Activated CD8-positive, alpha-beta T cell treated with anti-CD3 and anti-CD28 coated beads, Interleukin-2, amount 10 ng/mL, durations not matched to agents 7 days and 5 days (primary cell): ENCODE data around the gene ZSCAN4. TPM values are rescaled to one million over a fixed set of nuclear protein-coding genes. Genes with fewer than 3 reads are reported as not detected.

Experiments
- ATAC-seq: fragments of 150-1000 bp; cut with Tn5 transposase; one replicate; pipeline ENCODE4 v1.10.0; 2021; ENCODE audit warnings: moderate library complexity
- CTCF ChIA-PET: fragments of 350-600 bp; sonication (Branson Sonifier 250); formaldehyde crosslinking; loops from one replicate; lab custom pipeline; 2021; ENCODE audit warnings: antibody characterized with exemption; lab: Charles Lee
- POLR2A ChIA-PET: fragments of 350-600 bp; sonication (Branson Sonifier 250); formaldehyde crosslinking; loops from one replicate; lab custom pipeline; 2021; ENCODE audit warnings: antibody characterized with exemption; lab: Charles Lee
- DNase-seq: peaks from one replicate; pipeline ENCODE4 v3.0.0-alpha.2; 2020
- H3K27ac Mint-ChIP-seq: one replicate; pipeline ENCODE4 v1.8.0; 2021; ENCODE audit warnings: mild to moderate bottlenecking, mixed read lengths
- H3K27me3 Mint-ChIP-seq: one replicate; pipeline ENCODE4 v1.8.0; 2021; ENCODE audit warnings: low read depth, mixed read lengths
- H3K36me3 Mint-ChIP-seq: one replicate; pipeline ENCODE4 v1.8.0; 2021; ENCODE audit warnings: low read depth, mixed read lengths
- H3K4me1 Mint-ChIP-seq: one replicate; pipeline ENCODE4 v1.8.0; 2021; ENCODE audit warnings: low read depth, mixed read lengths
- H3K4me3 Mint-ChIP-seq: one replicate; pipeline ENCODE4 v1.8.0; 2021; ENCODE audit warnings: mild to moderate bottlenecking, mixed read lengths
- H3K9me3 Mint-ChIP-seq: one replicate; pipeline ENCODE4 v1.8.0; 2022; ENCODE audit warnings: mixed read lengths; ENCODE audit not compliant: insufficient read depth
- total RNA-seq, 2 experiments: library from RNA; stranded (reverse); gene quantifications; one replicate each; pipeline ENCODE4 v1.2.3, GENCODE V29; 2021

Gene ZSCAN4, protein sequence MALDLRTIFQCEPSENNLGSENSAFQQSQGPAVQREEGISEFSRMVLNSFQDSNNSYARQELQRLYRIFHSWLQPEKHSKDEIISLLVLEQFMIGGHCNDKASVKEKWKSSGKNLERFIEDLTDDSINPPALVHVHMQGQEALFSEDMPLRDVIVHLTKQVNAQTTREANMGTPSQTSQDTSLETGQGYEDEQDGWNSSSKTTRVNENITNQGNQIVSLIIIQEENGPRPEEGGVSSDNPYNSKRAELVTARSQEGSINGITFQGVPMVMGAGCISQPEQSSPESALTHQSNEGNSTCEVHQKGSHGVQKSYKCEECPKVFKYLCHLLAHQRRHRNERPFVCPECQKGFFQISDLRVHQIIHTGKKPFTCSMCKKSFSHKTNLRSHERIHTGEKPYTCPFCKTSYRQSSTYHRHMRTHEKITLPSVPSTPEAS
- total RNA-seq, result not detected

DNA sequence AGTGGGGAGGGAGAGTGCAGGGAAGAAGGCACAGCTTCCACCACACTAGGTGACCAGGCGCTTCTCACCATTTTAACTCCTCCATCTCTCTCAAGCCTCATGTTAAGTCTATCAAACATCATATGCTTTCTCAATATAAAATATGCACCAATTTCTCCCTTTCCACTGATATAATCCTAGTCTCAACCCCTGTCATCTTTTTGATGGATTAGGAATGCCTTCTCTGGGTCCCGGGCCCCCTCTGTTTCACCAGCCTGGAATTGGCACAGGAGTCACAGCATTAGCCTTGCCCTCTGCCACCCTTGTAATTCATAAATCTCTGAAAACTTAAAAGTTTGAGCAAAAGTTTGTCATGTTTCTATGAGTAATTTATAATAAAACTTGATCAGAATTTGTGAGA lies at the start of gene ZSCAN4:
Gene ZSCAN4 (plus strand): TSS at position 301 of the 400 bp plus-strand sequence. CDS start 7,211 bp downstream, outside the sequence.
- Mint-ChIP-seq H3K27ac (no peak within 1 kb of the TSS), H3K9me3 (no peaks in the 10 kb centered on the region), H3K4me1 (peaks cover 3% of the 10 kb centered on the region), H3K4me3 (no peak within 1 kb of the TSS), H3K27me3 (peaks cover 14% of the 10 kb centered on the region), H3K36me3 (no peaks in the 10 kb centered on the region)
- ChIA-PET POLR2A (no interaction called here), CTCF (no interaction called here)
- DNase-seq, result no peak
- ATAC-seq, result no peak

DNA sequence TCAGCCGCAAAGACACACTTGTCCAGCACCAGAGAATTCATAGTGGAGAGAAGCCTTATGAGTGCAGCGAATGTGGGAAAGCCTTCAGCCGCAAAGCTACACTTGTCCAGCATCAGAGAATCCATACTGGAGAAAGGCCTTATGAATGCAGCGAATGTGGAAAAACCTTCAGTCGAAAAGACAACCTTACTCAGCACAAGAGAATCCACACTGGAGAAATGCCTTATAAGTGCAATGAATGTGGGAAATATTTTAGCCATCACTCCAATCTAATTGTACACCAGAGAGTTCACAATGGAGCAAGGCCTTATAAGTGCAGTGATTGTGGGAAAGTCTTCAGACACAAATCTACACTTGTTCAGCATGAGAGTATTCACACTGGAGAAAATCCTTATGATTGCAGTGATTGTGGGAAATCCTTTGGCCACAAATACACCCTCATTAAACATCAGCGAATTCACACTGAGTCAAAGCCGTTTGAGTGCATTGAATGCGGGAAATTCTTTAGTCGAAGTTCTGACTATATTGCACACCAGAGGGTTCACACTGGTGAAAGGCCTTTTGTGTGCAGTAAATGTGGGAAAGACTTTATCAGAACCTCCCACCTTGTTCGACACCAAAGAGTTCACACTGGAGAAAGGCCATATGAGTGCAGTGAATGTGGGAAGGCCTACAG lies 47.9 kb upstream of the ZSCAN4 start:
- Mint-ChIP-seq H3K36me3 (peaks cover 92% of the 10 kb centered on the region), H3K4me1 (peaks cover 1% of the 10 kb centered on the region), H3K9me3 (peaks cover 61% of the 10 kb centered on the region), H3K4me3 (no peak overlapping the region), H3K27ac (no peak overlapping the region), H3K27me3 (no peaks in the 10 kb centered on the region)
- ATAC-seq, result no peak
- CTCF ChIA-PET, result no interaction called here
- no peak for DNase-seq
- POLR2A ChIA-PET, result no interaction called here

DNA sequence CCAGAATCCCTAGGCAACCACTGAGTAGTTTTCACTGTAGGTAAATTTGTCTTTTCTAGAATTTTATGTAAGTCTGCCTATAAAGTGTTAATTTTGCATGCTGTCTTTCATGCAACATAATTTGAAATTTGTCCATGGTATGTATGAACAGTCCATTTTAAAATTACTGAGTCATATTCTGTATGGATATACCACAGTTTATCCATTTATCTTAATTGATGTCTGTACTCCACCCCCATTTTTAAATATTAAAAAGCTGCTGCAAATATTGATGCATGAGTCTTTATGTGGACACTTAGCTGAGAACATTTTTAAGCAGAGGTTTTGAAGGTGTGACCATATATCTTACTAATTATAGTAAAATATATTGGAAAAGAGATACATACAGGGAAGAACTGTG lies 45.6 kb upstream of the ZSCAN4 start:
- Mint-ChIP-seq H3K27me3 (no peaks in the 10 kb centered on the region), H3K4me3 (no peak overlapping the region), H3K4me1 (no peaks in the 10 kb centered on the region), H3K36me3 (peaks cover 72% of the 10 kb centered on the region), H3K9me3 (peaks cover 55% of the 10 kb centered on the region), H3K27ac (no peak overlapping the region)
- DNase-seq, result no peak
- ATAC-seq, result no peak
- POLR2A ChIA-PET, result no interaction called here
- CTCF ChIA-PET, result no interaction called here

DNA sequence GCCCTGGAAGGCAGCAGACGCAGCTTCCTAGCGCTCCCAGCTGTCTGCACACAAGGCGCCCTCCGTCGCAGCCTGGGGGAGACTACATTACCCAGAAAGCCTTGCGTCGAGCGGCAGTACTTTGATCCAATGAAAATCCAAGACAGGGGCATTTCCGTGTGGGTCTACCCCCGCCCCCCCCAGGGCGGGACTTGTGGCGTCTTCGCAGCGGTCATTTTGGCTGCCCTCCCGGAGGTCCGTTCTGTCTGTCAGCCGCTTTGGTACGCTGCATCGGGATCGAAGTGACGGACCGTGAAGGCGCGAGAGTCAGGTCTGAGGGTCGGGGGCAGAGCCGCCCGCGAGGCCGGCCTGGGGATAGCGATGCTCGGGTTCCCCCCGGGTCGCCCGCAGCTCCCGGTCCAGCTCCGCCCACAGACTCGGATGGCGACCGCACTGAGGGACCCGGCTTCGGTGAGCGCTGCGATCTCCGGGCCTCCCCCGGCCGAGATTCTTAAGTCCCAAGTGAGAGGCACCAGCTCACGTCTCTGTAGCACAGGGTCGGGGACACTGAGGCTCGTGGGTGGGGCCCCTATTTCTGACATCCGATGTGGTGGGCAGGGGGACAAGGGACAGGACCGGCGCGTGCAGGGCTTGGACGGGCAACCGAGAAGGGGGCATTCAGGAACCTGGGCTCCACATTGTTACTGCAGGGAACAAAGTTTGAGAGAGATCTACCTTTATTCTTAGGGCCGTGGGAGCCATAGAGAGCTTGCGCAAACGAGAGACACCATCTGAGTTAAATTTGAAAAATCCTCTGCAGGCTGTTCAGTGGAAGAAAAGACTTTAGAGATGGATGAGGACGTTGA lies 35.5 kb upstream of the ZSCAN4 start, which contains the start of gene ZNF211:
Gene ZNF211 (plus strand): TSS at position 182 of the 845 bp plus-strand sequence. CDS start 179 bp downstream, at position 361.
- CTCF ChIA-PET, result interaction anchor here (0.6 to 1.4 kb wide), 2 partner anchors 49 to 133 kb away, joined by 3 read pairs; partner anchors contain the start of gene ZNF773
- POLR2A ChIA-PET, result interaction anchor here (0.7 to 1.7 kb wide), 5 partner anchors 15 to 370 kb away, joined by 3 to 12 read pairs (median 3); partner anchors contain the start of genes ZNF134, ZNF550, ZNF551 and ZNF606
- Mint-ChIP-seq H3K4me3 (peak within 1 kb of the TSS; percentile 94), H3K27me3 (no peaks in the 10 kb centered on the region), H3K36me3 (peaks cover 46% of the 10 kb centered on the region), H3K27ac (peak within 1 kb of the TSS; percentile 85), H3K4me1 (peaks cover 17% of the 10 kb centered on the region), H3K9me3 (peaks cover 37% of the 10 kb centered on the region)
- peak; percentile 100 for ATAC-seq
- peak; percentile 91 for DNase-seq

DNA sequence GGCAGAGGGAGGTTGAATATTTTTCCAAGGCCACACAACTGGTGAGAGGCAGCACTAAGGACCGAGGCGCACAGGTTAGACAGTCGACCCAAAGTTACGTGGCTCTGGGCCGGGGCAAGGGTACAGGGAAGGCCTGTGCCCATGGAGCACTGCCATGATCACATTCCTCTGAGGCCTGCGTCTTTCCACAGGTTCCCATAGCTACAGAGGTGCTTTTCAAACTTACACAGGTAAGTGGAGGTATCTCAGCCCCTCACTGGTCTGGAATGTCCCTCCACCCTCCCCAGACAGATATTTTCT lies 35.0 kb upstream of the ZSCAN4 start:
- DNase-seq (no peak), ATAC-seq (no peak)
- H3K9me3 Mint-ChIP-seq, result peaks cover 42% of the 10 kb centered on the region
- H3K27me3 Mint-ChIP-seq, result no peaks in the 10 kb centered on the region
- peaks cover 52% of the 10 kb centered on the region for H3K36me3 Mint-ChIP-seq
- peak overlapping the region; percentile 94 for H3K4me3 Mint-ChIP-seq
- ChIA-PET POLR2A (interaction anchor here (1.0 to 1.7 kb wide), 2 partner anchors 15 to 20 kb away, joined by 3 to 12 read pairs; partner anchors contain the start of gene ZNF134), CTCF (interaction anchor here (1.4 kb wide), 1 partner anchor 49 kb away, joined by 3 read pairs; no protein-coding TSS in a partner anchor)
- peaks cover 17% of the 10 kb centered on the region for H3K4me1 Mint-ChIP-seq
- H3K27ac Mint-ChIP-seq, result peak overlapping the region; percentile 85

DNA sequence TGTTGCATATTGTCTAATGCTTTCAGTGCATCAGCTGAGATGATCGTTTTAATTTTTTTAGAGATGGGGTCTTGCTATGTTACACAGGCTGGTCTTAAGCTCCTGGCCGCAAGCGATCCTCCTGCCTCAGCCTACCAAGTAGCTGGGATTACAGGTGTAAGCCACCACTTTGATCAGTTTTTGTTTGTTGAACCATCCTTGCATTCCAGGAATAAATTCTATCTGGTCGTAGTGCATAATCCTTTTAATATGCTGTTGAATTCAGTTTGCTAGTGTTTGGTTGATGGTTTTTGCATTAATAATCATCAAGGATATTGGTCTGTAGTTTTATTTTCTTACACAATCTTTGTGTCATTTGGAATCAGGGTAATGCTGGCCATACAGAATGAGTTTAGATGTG lies 31.4 kb upstream of the ZSCAN4 start:
- no peak for ATAC-seq
- H3K36me3 Mint-ChIP-seq, result peaks cover 81% of the 10 kb centered on the region
- POLR2A ChIA-PET, result no interaction called here
- CTCF ChIA-PET, result no interaction called here
- peaks cover 17% of the 10 kb centered on the region for H3K4me1 Mint-ChIP-seq
- H3K9me3 Mint-ChIP-seq, result peaks cover 54% of the 10 kb centered on the region
- no peaks in the 10 kb centered on the region for H3K27me3 Mint-ChIP-seq
- DNase-seq, result no peak
- H3K4me3 Mint-ChIP-seq, result no peak overlapping the region
- no peak overlapping the region for H3K27ac Mint-ChIP-seq

DNA sequence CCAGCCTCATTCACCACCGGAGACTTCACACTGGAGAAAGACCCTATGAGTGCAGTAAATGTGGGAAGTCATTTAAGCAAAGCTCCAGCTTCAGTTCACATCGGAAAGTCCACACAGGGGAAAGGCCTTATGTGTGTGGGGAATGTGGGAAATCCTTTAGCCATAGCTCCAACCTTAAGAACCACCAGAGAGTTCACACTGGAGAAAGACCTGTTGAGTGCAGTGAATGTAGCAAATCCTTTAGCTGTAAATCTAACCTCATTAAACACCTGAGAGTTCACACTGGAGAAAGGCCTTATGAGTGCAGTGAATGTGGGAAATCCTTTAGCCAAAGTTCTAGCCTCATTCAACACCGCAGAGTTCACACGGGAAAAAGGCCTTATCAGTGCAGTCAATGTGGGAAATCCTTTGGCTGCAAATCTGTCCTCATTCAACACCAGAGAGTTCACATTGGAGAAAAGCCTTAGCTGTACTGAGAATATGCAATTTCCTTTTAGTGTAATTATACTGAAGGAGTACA lies 27.0 kb upstream of the ZSCAN4 start:
- Mint-ChIP-seq H3K4me3 (no peak overlapping the region), H3K27me3 (no peaks in the 10 kb centered on the region), H3K4me1 (no peaks in the 10 kb centered on the region), H3K36me3 (peaks cover 69% of the 10 kb centered on the region), H3K27ac (no peak overlapping the region), H3K9me3 (peaks cover 67% of the 10 kb centered on the region)
- DNase-seq (no peak), ATAC-seq (no peak)
- CTCF ChIA-PET, result no interaction called here
- POLR2A ChIA-PET, result no interaction called here

DNA sequence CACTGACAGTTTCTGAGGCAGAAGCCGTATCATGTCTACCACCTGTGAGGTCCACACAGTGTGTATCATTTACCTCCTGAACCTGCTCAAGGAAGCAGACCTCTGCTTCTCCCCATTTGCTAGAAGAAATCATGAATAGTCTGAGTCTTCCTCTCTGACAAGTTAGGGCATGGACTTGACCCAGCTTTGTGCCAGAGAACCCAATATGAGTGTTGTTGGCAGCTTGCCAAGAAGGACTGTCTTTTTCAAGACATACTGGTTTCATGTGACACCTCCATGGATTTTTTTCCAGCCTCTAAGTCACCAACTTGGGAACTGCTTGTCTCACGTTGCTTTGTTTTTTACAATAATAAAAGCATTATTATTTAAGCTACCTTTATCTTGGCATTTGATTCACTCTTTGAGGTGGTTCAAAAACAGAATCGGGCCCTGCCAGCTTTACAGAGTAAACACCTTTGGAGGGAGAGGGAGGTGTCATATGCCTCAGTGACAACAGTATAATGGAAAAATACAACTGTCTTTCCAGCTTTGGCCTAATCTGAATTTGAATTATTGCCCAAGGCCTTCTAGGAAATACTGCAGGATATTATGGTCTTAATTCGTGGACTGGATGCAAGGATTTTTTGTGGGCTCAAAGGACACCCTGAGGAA lies 26.2 kb upstream of the ZSCAN4 start:
- CTCF ChIA-PET, result no interaction called here
- H3K27ac Mint-ChIP-seq, result no peak overlapping the region
- no peaks in the 10 kb centered on the region for H3K27me3 Mint-ChIP-seq
- H3K4me3 Mint-ChIP-seq, result no peak overlapping the region
- POLR2A ChIA-PET, result no interaction called here
- no peak for ATAC-seq
- peaks cover 67% of the 10 kb centered on the region for H3K9me3 Mint-ChIP-seq
- no peaks in the 10 kb centered on the region for H3K4me1 Mint-ChIP-seq
- H3K36me3 Mint-ChIP-seq, result peaks cover 61% of the 10 kb centered on the region
- no peak for DNase-seq

DNA sequence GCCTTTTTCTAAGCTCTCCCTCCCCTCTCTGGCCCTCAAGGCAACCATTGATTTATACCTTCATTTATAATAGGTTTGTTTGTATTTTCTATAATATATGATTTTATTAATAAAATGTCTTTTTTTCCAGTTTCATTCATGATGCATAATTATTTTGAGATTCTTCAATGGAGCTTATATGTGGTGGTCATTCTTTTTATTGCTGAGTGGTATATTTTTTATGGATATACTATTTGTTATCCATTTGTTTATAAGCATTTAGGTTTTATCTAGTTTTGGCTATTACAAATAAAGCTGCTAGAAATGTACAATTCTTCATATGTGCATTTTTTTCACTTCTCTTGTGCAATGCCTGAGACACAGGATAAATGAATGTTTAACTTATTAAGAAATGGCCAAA lies 25.0 kb upstream of the ZSCAN4 start:
- Mint-ChIP-seq H3K27ac (no peak overlapping the region), H3K36me3 (peaks cover 53% of the 10 kb centered on the region), H3K4me1 (no peaks in the 10 kb centered on the region), H3K4me3 (no peak overlapping the region), H3K9me3 (peaks cover 60% of the 10 kb centered on the region), H3K27me3 (no peaks in the 10 kb centered on the region)
- ChIA-PET CTCF (no interaction called here), POLR2A (no interaction called here)
- DNase-seq (no peak), ATAC-seq (no peak)

DNA sequence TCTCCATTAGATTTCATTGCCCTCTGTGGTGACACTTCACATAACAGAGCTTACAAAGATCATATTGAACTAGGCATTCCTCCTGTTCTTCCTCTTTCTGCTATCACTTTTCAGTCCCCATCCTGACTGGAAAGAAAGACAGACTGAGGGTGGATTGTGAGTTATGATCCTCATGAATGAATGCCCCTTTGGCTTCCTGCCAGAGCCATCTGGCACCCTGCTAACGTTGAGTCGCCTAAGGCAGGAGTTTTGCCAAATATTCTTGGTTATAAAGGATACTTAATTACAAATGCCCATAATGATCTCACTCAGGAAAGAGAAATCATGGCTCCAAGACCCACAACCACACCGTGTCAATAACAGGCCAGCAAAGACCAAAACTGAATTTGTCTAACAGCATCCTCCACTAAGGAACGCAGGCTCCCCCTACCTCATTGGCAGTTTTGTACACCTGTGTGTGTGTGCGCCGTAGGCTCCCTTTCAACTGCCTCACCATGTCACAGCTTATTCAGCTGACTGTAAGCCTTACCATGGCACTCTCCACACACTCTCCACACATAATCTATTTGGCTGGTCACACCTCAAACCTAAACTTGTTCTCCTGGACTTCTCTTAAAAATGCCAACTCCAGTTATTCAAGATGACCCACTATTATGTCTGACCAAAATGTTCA lies 20.3 kb upstream of the ZSCAN4 start:
- H3K36me3 Mint-ChIP-seq, result peaks cover 28% of the 10 kb centered on the region
- H3K4me1 Mint-ChIP-seq, result peaks cover 10% of the 10 kb centered on the region
- H3K27me3 Mint-ChIP-seq, result no peaks in the 10 kb centered on the region
- H3K4me3 Mint-ChIP-seq, result no peak overlapping the region
- ChIA-PET CTCF (no interaction called here), POLR2A (no interaction called here)
- peaks cover 50% of the 10 kb centered on the region for H3K9me3 Mint-ChIP-seq
- H3K27ac Mint-ChIP-seq, result no peak overlapping the region
- no peak for DNase-seq
- ATAC-seq, result no peak

DNA sequence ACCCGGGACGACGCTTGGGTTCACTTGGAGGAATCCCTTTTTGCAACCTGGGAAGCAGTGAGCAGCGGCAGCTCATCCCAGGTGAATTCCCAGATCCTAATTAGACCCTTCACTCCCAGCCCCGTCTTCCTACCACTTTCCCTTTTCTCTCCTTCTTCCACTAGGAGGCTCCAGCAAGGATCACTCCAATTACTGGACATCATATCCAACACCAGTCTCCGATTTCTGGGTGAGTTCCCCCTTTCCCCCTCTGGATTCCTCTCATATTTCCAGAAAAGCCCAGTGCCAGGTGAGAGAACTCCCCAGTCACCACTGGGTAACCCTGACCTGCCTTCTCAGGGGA lies 17.1 kb upstream of the ZSCAN4 start:
- ChIA-PET POLR2A (no interaction called here), CTCF (no interaction called here)
- no peak for ATAC-seq
- peak overlapping the region; percentile 28 for H3K4me3 Mint-ChIP-seq
- no peak for DNase-seq
- H3K36me3 Mint-ChIP-seq, result peaks cover 26% of the 10 kb centered on the region
- H3K9me3 Mint-ChIP-seq, result peaks cover 48% of the 10 kb centered on the region
- H3K27me3 Mint-ChIP-seq, result no peaks in the 10 kb centered on the region
- H3K4me1 Mint-ChIP-seq, result peaks cover 13% of the 10 kb centered on the region
- H3K27ac Mint-ChIP-seq, result peak overlapping the region; percentile 53
